ENCODE measurements around the gene FKBP10. TPM values are rescaled to one million over a fixed set of nuclear protein-coding genes. Genes with fewer than 3 reads are reported as not detected.

FKBP10 gene
- total and polyA plus RNA-seq, 4 donors = 0.71 to 17.6 (median 5.6) TPM

DNA sequence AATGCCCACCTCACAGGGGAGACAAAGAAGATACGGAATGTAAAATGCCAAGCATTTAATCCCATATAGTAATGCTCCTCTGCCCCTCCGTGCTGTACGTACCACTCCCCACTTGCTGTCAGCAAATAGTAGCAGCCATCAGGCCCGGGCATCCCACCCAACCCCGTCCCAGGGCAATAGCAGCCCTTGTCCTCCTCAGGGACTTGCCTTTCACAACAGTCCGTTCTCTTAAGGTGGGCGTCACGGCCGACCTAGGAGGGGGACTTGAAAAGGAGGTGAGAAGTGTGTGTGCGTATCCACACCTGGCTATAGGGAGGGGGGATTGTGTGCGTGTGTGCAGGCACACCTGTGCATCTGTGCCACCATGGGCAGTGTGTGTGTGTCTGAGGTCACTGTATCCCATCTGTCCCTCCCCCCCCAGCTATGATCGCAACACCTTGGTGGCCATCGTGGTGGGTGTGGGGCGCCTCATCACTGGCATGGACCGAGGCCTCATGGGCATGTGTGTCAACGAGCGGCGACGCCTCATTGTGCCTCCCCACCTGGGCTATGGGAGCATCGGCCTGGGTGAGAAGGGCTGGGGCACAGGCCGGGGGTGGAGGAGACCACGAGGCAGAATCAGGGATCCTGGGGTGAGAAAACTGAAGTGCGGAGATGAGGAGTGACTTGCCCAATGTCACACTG is 4.0 kb downstream of the FKBP10 start:
- no peak for TF ChIP-seq TAF1 (conservative IDR thresholded peaks at IDR 0.05)
- no peak for TF ChIP-seq YY1 (IDR thresholded peaks at IDR 0.05)
- no peak for TF ChIP-seq GABPA (IDR thresholded peaks at IDR 0.05 in 1 of 2, conservative IDR thresholded peaks at IDR 0.05 in 1 of 2)
- TF ChIP-seq SP1 (IDR thresholded peaks at IDR 0.05) = no peak
- 96% methylated on average over 23 of the region's 23 CpGs for WGBS
- no peaks in the 10 kb centered on the region for H3K9me3 ChIP-seq (ENCODE audit: control insufficient read depth in 4 of 4, low read length in 3 of 4)
- H3K27ac ChIP-seq (ENCODE audit: low read depth in 1 of 2, low read length in 2 of 2) = no peak overlapping the region
- DNase-seq (ENCODE audit: low spot score) = no peak
- no peak overlapping the region for H3K9ac ChIP-seq (ENCODE audit: low read depth in 1 of 2, low read length in 2 of 2)
- no peaks in the 10 kb centered on the region for H3K36me3 ChIP-seq (ENCODE audit: control insufficient read depth in 4 of 4, insufficient read depth in 3 of 4, low read depth in 1 of 4, low read length in 3 of 4)
- H3K4me3 ChIP-seq (ENCODE audit: low read depth in 1 of 3, low read length in 3 of 3) = no peak overlapping the region
- H3K4me1 ChIP-seq (ENCODE audit: control insufficient read depth in 4 of 4, insufficient read depth in 4 of 4, low read length in 3 of 4) = peaks cover 4 to 10% (median 6%) of the 10 kb centered on the region in 4 donors
- H3K27me3 ChIP-seq (ENCODE audit: control insufficient read depth in 4 of 4, insufficient read depth in 4 of 4, low read length in 3 of 4) = no peaks in the 10 kb centered on the region

DNA sequence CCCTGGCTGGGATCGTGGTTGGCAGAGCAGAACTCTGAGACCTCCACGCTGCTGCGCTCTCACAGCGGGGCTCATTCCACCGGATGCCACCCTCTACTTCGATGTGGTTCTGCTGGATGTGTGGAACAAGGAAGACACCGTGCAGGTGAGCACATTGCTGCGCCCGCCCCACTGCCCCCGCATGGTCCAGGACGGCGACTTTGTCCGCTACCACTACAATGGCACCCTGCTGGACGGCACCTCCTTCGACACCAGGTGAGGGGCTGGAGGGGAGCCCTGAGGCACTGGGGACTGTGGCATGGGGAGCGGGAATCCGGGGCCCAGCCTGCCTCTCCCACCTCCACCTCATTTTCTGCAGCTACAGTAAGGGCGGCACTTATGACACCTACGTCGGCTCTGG is 5.2 kb downstream of the FKBP10 start:
- DNase-seq (ENCODE audit: low spot score) = no peak
- H3K4me3 ChIP-seq (ENCODE audit: low read depth in 1 of 3, low read length in 3 of 3) = no peak overlapping the region
- TF ChIP-seq EGR1 (IDR thresholded peaks at IDR 0.05; ENCODE audit: low read depth in 2 of 2) = no peak
- TF ChIP-seq JUND (IDR thresholded peaks at IDR 0.05) = no peak
- TF ChIP-seq RAD21 (IDR thresholded peaks at IDR 0.05) = no peak
- no peak for TF ChIP-seq HNF4G (IDR thresholded peaks at IDR 0.05)
- no peak for TF ChIP-seq SP1 (IDR thresholded peaks at IDR 0.05)
- TF ChIP-seq, protein P1, sequence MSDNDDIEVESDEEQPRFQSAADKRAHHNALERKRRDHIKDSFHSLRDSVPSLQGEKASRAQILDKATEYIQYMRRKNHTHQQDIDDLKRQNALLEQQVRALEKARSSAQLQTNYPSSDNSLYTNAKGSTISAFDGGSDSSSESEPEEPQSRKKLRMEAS (IDR thresholded peaks at IDR 0.05) = no peak
- no peak for TF ChIP-seq GABPA (IDR thresholded peaks at IDR 0.05 in 1 of 2, conservative IDR thresholded peaks at IDR 0.05 in 1 of 2)
- no peak for TF ChIP-seq HNF4A (conservative IDR thresholded peaks at IDR 0.05)
- TF ChIP-seq FOXA2 (IDR thresholded peaks at IDR 0.05) = no peak
- TF ChIP-seq FOXA1 (IDR thresholded peaks at IDR 0.05) = no peak
- TF ChIP-seq, protein P2, sequence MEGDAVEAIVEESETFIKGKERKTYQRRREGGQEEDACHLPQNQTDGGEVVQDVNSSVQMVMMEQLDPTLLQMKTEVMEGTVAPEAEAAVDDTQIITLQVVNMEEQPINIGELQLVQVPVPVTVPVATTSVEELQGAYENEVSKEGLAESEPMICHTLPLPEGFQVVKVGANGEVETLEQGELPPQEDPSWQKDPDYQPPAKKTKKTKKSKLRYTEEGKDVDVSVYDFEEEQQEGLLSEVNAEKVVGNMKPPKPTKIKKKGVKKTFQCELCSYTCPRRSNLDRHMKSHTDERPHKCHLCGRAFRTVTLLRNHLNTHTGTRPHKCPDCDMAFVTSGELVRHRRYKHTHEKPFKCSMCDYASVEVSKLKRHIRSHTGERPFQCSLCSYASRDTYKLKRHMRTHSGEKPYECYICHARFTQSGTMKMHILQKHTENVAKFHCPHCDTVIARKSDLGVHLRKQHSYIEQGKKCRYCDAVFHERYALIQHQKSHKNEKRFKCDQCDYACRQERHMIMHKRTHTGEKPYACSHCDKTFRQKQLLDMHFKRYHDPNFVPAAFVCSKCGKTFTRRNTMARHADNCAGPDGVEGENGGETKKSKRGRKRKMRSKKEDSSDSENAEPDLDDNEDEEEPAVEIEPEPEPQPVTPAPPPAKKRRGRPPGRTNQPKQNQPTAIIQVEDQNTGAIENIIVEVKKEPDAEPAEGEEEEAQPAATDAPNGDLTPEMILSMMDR (IDR thresholded peaks at IDR 0.05; ENCODE audit: low read depth, low read length, missing input control) = no peak
- no peak for TF ChIP-seq TAF1 (conservative IDR thresholded peaks at IDR 0.05)
- TF ChIP-seq, protein P3, sequence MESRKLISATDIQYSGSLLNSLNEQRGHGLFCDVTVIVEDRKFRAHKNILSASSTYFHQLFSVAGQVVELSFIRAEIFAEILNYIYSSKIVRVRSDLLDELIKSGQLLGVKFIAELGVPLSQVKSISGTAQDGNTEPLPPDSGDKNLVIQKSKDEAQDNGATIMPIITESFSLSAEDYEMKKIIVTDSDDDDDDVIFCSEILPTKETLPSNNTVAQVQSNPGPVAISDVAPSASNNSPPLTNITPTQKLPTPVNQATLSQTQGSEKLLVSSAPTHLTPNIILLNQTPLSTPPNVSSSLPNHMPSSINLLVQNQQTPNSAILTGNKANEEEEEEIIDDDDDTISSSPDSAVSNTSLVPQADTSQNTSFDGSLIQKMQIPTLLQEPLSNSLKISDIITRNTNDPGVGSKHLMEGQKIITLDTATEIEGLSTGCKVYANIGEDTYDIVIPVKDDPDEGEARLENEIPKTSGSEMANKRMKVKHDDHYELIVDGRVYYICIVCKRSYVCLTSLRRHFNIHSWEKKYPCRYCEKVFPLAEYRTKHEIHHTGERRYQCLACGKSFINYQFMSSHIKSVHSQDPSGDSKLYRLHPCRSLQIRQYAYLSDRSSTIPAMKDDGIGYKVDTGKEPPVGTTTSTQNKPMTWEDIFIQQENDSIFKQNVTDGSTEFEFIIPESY (IDR thresholded peaks at IDR 0.05) = no peak
- no peak for TF ChIP-seq YY1 (IDR thresholded peaks at IDR 0.05)
- TF ChIP-seq, protein P4, sequence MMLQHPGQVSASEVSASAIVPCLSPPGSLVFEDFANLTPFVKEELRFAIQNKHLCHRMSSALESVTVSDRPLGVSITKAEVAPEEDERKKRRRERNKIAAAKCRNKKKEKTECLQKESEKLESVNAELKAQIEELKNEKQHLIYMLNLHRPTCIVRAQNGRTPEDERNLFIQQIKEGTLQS (IDR thresholded peaks at IDR 0.05) = no peak
- no peak for TF ChIP-seq RXRA (IDR thresholded peaks at IDR 0.05)
- TF ChIP-seq NR2F2 (IDR thresholded peaks at IDR 0.05) = no peak
- TF ChIP-seq, protein P5, sequence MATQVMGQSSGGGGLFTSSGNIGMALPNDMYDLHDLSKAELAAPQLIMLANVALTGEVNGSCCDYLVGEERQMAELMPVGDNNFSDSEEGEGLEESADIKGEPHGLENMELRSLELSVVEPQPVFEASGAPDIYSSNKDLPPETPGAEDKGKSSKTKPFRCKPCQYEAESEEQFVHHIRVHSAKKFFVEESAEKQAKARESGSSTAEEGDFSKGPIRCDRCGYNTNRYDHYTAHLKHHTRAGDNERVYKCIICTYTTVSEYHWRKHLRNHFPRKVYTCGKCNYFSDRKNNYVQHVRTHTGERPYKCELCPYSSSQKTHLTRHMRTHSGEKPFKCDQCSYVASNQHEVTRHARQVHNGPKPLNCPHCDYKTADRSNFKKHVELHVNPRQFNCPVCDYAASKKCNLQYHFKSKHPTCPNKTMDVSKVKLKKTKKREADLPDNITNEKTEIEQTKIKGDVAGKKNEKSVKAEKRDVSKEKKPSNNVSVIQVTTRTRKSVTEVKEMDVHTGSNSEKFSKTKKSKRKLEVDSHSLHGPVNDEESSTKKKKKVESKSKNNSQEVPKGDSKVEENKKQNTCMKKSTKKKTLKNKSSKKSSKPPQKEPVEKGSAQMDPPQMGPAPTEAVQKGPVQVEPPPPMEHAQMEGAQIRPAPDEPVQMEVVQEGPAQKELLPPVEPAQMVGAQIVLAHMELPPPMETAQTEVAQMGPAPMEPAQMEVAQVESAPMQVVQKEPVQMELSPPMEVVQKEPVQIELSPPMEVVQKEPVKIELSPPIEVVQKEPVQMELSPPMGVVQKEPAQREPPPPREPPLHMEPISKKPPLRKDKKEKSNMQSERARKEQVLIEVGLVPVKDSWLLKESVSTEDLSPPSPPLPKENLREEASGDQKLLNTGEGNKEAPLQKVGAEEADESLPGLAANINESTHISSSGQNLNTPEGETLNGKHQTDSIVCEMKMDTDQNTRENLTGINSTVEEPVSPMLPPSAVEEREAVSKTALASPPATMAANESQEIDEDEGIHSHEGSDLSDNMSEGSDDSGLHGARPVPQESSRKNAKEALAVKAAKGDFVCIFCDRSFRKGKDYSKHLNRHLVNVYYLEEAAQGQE (IDR thresholded peaks at IDR 0.05) = no peak
- H3K27ac ChIP-seq (ENCODE audit: low read depth in 1 of 2, low read length in 2 of 2) = no peak overlapping the region
- no peaks in the 10 kb centered on the region for H3K4me1 ChIP-seq (ENCODE audit: control insufficient read depth in 4 of 4, insufficient read depth in 4 of 4, low read length in 3 of 4)
- 97% methylated on average over 20 of the region's 20 CpGs for WGBS
- no peaks in the 10 kb centered on the region for H3K9me3 ChIP-seq (ENCODE audit: control insufficient read depth in 4 of 4, low read length in 3 of 4)
- no peaks in the 10 kb centered on the region for H3K36me3 ChIP-seq (ENCODE audit: control insufficient read depth in 4 of 4, insufficient read depth in 3 of 4, low read depth in 1 of 4, low read length in 3 of 4)
- H3K9ac ChIP-seq (ENCODE audit: low read depth in 1 of 2, low read length in 2 of 2) = no peak overlapping the region
- no peaks in the 10 kb centered on the region for H3K27me3 ChIP-seq (ENCODE audit: control insufficient read depth in 4 of 4, insufficient read depth in 4 of 4, low read length in 3 of 4)
